ENCODE data around the gene DNAH8. TPM values are rescaled to one million over a fixed set of nuclear protein-coding genes. Genes with fewer than 3 reads are reported as not detected.

DNAH8 gene
- total RNA-seq, 1 experiment from 2014 or later, result not detected

DNA sequence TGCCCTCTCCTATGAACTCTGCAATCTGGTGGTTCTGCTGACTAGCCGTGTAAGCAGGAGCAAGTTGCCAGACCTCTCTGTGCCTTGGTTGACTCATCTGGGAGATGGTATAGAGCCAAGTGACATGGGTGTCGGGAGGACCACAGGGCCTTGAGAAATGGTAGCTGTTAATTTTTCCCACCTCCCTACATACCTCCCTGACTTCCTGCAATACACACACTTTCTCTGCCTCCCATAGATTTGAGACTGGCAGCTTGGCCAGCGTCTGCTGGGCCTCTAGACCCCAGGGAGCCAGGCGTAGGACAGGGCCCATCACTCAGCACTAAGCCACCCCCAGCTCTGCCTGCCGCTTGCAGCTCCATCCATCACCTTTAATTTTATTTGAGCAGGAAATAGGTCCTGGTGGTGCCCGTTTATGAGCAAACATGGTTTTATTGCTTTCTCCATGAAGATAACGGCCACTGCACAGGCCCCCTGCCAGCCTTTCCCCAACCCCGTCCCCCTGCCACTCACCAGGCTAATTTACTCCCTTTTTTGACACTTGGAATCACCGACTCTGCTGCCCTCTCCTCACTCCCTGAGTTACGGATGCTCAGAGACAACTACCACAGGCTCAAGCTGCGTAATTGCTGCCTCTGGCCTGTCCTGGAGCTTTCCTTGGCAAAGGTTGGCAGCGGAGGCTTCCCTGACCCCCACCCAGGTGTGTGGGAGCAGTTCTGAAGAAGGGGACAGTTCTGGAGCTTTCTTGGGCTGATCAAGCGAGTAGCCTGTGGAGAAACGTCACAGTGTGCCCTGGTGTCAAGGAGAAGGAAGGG lies 344.6 kb downstream of the DNAH8 start:
- Mint-ChIP-seq H3K36me3 (ENCODE audit: insufficient read depth, unreplicated experiment) (no peaks in the 10 kb centered on the region), H3K4me1 (ENCODE audit: insufficient read depth, unreplicated experiment) (no peaks in the 10 kb centered on the region), H3K4me3 (ENCODE audit: unreplicated experiment) (no peak overlapping the region), H3K9me3 (ENCODE audit: unreplicated experiment) (no peaks in the 10 kb centered on the region), H3K27me3 (ENCODE audit: insufficient read depth, unreplicated experiment) (peaks cover 17% of the 10 kb centered on the region), H3K27ac (ENCODE audit: low read depth, unreplicated experiment) (no peak overlapping the region)
- intact Hi-C loops (cut with micrococcal nuclease), result no loop called here
- TF ChIP-seq, protein P1, sequence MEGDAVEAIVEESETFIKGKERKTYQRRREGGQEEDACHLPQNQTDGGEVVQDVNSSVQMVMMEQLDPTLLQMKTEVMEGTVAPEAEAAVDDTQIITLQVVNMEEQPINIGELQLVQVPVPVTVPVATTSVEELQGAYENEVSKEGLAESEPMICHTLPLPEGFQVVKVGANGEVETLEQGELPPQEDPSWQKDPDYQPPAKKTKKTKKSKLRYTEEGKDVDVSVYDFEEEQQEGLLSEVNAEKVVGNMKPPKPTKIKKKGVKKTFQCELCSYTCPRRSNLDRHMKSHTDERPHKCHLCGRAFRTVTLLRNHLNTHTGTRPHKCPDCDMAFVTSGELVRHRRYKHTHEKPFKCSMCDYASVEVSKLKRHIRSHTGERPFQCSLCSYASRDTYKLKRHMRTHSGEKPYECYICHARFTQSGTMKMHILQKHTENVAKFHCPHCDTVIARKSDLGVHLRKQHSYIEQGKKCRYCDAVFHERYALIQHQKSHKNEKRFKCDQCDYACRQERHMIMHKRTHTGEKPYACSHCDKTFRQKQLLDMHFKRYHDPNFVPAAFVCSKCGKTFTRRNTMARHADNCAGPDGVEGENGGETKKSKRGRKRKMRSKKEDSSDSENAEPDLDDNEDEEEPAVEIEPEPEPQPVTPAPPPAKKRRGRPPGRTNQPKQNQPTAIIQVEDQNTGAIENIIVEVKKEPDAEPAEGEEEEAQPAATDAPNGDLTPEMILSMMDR (IDR thresholded peaks at IDR 0.05; ENCODE audit: unreplicated experiment), result no peak
- DNase-seq (ENCODE audit: unreplicated experiment), result peak; percentile 8
- BruUV-seq (replicated peaks), result no TSS peak
- CTCF ChIA-PET, result interaction anchor here (1.5 kb wide), 1 partner anchor 14 kb away, joined by 4 read pairs; no protein-coding TSS in a partner anchor
- POLR2A ChIA-PET, result interaction anchor here (0.7 kb wide), 1 partner anchor 1429 kb away, joined by 4 read pairs; no protein-coding TSS in a partner anchor

DNA sequence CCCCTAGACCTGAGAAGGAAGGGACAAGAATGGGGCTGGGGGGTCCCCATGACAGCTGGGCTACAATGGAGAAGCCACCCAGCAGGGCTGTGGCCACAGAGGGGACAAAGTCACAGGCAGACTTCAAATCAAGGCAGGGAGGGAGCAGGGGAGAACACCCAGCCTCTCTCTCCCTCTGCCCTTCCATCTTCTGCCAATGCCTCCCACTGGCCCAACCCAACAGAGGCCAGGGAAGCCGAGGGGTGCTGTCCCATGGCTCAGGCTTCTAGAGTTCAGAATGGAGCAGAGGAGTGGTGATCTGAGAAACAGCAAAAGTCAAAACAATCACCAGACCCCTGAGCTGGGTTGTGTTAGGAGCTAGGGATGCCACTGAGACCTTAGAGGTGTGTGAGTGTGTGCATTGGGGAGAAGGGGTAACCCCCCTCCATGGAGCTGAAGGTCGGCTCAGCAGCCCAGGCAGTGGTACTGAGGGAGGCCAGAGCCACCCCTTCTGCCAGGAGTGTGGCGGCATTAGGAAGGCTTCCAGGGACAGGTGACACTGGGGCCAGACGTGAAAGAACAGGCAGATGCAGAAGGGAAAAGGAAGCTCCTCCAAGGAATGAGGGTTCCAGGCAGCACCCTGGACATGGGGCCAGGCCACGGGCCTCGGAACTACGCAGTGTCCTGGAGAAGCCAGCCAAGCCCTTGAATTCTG lies 345.5 kb downstream of the DNAH8 start:
- Mint-ChIP-seq H3K27ac (ENCODE audit: low read depth, unreplicated experiment) (no peak overlapping the region), H3K27me3 (ENCODE audit: insufficient read depth, unreplicated experiment) (peaks cover 23% of the 10 kb centered on the region), H3K4me3 (ENCODE audit: unreplicated experiment) (no peak overlapping the region), H3K36me3 (ENCODE audit: insufficient read depth, unreplicated experiment) (no peaks in the 10 kb centered on the region), H3K4me1 (ENCODE audit: insufficient read depth, unreplicated experiment) (no peaks in the 10 kb centered on the region), H3K9me3 (ENCODE audit: unreplicated experiment) (no peaks in the 10 kb centered on the region)
- ChIA-PET POLR2A (no interaction called here), CTCF (no interaction called here)
- no TSS peak for BruUV-seq (replicated peaks)
- TF ChIP-seq, protein P1 (IDR thresholded peaks at IDR 0.05; ENCODE audit: unreplicated experiment), result no peak
- no peak for DNase-seq (ENCODE audit: unreplicated experiment)
- intact Hi-C loops (cut with micrococcal nuclease), result no loop called here

DNA sequence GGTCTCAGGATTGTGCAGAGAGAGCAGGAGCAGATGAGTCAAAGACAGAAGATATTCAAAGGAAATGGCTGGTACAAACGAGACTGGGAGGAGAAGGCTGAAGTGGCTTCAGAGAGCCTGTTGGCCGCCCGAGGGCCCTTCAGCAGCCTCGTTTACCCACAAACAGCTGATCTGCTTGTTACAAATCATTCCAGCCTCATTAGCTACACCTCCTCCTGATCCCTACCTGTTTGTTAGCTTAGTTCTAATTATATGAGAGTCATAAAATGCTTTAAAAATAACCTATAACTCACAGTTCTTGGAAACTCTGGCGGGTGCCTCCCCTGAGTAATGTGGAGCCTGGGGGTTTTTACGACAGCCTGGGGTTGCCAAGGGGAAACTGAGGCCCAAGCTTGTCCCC lies 346.1 kb downstream of the DNAH8 start:
- H3K27me3 Mint-ChIP-seq (ENCODE audit: insufficient read depth, unreplicated experiment), result peaks cover 23% of the 10 kb centered on the region
- no peaks in the 10 kb centered on the region for H3K9me3 Mint-ChIP-seq (ENCODE audit: unreplicated experiment)
- TF ChIP-seq, protein P1 (IDR thresholded peaks at IDR 0.05; ENCODE audit: unreplicated experiment), result no peak
- ChIA-PET POLR2A (no interaction called here), CTCF (no interaction called here)
- H3K4me3 Mint-ChIP-seq (ENCODE audit: unreplicated experiment), result no peak overlapping the region
- no peak for DNase-seq (ENCODE audit: unreplicated experiment)
- no peaks in the 10 kb centered on the region for H3K36me3 Mint-ChIP-seq (ENCODE audit: insufficient read depth, unreplicated experiment)
- BruUV-seq (replicated peaks), result no TSS peak
- intact Hi-C loops (cut with micrococcal nuclease), result no loop called here
- H3K27ac Mint-ChIP-seq (ENCODE audit: low read depth, unreplicated experiment), result no peak overlapping the region
- H3K4me1 Mint-ChIP-seq (ENCODE audit: insufficient read depth, unreplicated experiment), result no peaks in the 10 kb centered on the region

- H3K27me3 Mint-ChIP-seq (ENCODE audit: insufficient read depth, unreplicated experiment), result peaks cover 23% of the 10 kb centered on the region
- no peaks in the 10 kb centered on the region for H3K36me3 Mint-ChIP-seq (ENCODE audit: insufficient read depth, unreplicated experiment)
- CTCF ChIA-PET, result no interaction called here
- TF ChIP-seq, protein P1 (IDR thresholded peaks at IDR 0.05; ENCODE audit: unreplicated experiment), result no peak
- no peak overlapping the region for H3K27ac Mint-ChIP-seq (ENCODE audit: low read depth, unreplicated experiment)
- no peak overlapping the region for H3K4me3 Mint-ChIP-seq (ENCODE audit: unreplicated experiment)
- POLR2A ChIA-PET, result no interaction called here
- no peak for DNase-seq (ENCODE audit: unreplicated experiment)
- H3K9me3 Mint-ChIP-seq (ENCODE audit: unreplicated experiment), result no peaks in the 10 kb centered on the region
- BruUV-seq (replicated peaks), result no TSS peak
- H3K4me1 Mint-ChIP-seq (ENCODE audit: insufficient read depth, unreplicated experiment), result no peaks in the 10 kb centered on the region
- intact Hi-C loops (cut with micrococcal nuclease), result no loop called here
Observed at GRCh38 chr6:39061588-39061987, 346.5 kb downstream of the DNAH8 start.

Measured in MCF 10A (cell line).